ENCODE measurements around the gene EIF3L.

GRCh38 chr22:37925767-37926166, 76.5 kb downstream of the EIF3L start:
- no peak for TF ChIP-seq ZNF565 (CRISPR knock-in tag; conservative IDR thresholded peaks at IDR 0.05; ENCODE audit: low read depth)
- TF ChIP-seq GLIS3 (CRISPR knock-in tag; IDR thresholded peaks at IDR 0.05) = no peak
- TF ChIP-seq ZFP3 (CRISPR knock-in tag; IDR thresholded peaks at IDR 0.05) = no peak
- no peak for TF ChIP-seq CSRNP3 (CRISPR knock-in tag; IDR thresholded peaks at IDR 0.05)
- no peak for TF ChIP-seq ESRRG (CRISPR knock-in tag; IDR thresholded peaks at IDR 0.05)
- no peak for TF ChIP-seq TCF4 (CRISPR knock-in tag; IDR thresholded peaks at IDR 0.05; ENCODE audit: borderline replicate concordance)
- TF ChIP-seq SNAI2 (CRISPR knock-in tag; IDR thresholded peaks at IDR 0.05) = no peak
- no peak for TF ChIP-seq CREB5 (CRISPR knock-in tag; IDR thresholded peaks at IDR 0.05; ENCODE audit: low read depth)
- TF ChIP-seq PPARA (CRISPR knock-in tag; IDR thresholded peaks at IDR 0.05; ENCODE audit: borderline replicate concordance) = no peak
- TF ChIP-seq ISL1 (CRISPR knock-in tag; IDR thresholded peaks at IDR 0.05) = no peak
- TF ChIP-seq PATZ1 (CRISPR knock-in tag; IDR thresholded peaks at IDR 0.05; ENCODE audit: borderline replicate concordance) = no peak
- TF ChIP-seq POU6F1 (CRISPR knock-in tag; IDR thresholded peaks at IDR 0.05; ENCODE audit: borderline replicate concordance, low read depth) = no peak
- TF ChIP-seq ZNF8 (CRISPR knock-in tag; IDR thresholded peaks at IDR 0.05) = no peak
